ENCODE measurements around the gene GDPD3.

GDPD3 gene

GRCh38 chr16:30075503-30076275, 37.6 kb downstream of the GDPD3 start, which contains the start of gene PPP4C:
Gene PPP4C (plus strand): TSS chr16:30075994. CDS start chr16:30076378, 384 bp downstream.
- peak; percentile 75 to 80 for DNase-seq

GRCh38 chr16:30070490-30070889, 42.8 kb downstream of the GDPD3 start:
- DNase-seq: no peak

- DNase-seq: no peak
Measured at GRCh38 chr16:30069611-30070462, 43.5 kb downstream of the GDPD3 start.

DNA sequence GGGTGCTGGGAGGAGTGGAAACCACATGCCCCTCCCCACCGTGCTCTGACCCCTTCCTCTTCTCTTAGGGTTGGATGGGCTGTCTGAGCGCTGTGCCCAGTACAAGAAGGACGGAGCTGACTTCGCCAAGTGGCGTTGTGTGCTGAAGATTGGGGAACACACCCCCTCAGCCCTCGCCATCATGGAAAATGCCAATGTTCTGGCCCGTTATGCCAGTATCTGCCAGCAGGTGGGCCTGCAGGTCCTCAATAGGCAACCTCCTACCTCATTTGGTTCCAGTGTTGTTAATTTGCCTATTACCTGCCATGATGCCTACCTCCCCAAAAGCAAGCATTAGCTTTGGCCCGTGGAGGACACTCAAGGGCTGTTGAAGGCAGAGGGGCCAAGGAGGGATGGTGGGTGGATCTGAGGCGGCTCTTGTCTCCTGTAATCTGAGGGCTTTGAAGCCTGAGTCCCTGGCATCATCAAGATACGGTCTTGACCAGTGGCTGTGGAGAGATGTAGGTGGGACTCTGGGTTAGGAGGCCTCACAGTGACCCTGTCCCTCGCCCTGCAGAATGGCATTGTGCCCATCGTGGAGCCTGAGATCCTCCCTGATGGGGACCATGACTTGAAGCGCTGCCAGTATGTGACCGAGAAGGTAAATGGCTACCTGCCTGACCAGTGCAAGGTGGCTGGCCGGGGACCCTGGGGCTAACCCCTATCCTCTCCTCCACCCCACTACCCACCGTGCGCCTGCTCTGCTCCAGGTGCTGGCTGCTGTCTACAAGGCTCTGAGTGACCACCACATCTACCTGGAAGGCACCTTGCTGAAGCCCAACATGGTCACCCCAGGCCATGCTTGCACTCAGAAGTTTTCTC, 44.4 kb downstream of the GDPD3 start:
- no peak for DNase-seq

GRCh38 chr16:30068333-30068732, 45.0 kb downstream of the GDPD3 start:
- DNase-seq: no peak

- no peak for DNase-seq
Measured at GRCh38 chr16:30067584-30067916, 45.8 kb downstream of the GDPD3 start.

GRCh38 chr16:30066761-30067583, 46.4 kb downstream of the GDPD3 start:
- no peak for DNase-seq

DNA sequence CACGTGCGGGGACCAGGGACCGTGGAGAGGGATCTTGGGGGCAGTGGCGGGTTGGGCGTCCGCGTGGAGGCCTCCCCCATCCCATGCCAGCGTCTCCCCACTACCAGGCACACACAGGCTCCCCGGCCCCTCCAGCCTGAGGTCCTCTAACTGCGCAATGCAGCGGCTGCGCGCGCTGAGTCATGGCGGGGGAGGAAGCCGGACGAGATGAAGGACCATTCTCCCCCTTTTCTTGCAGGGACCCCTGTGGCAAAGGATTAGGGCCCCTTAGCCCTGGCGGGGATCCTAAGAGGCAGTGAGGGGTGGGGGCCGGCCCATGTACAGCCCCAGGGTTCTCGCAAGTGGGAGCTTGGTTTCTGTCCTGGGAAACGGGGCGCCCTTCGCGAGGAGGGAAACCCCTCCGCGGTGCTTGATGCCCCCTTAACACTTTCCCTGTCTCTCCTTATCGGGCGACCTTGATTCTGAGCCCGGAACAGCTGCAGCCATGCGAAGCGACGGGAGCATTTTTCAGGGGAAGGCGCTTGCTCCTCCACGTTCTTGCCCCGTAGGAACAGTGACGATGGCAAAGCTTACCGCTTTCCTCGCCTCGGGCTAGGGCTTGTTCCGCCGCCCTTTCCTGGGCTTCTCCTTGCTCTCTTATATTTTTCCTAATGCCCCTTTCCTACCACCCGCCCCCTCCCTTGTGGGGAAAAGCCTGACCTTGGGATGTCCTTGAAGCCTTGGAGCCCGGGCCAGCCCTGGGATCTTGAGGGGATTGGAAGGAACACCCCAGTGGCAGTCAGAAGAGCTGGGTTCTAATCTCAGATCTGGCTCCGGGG, 47.2 kb downstream of the GDPD3 start:
- no peak for DNase-seq

- DNase-seq: peak; percentile 95 to 98
Measured at GRCh38 chr16:30065102-30065942, 48.0 kb downstream of the GDPD3 start, which contains the start of gene ALDOA. Gene ALDOA (plus strand): TSS chr16:30065760. CDS start chr16:30066898, 1,138 bp downstream.

DNA sequence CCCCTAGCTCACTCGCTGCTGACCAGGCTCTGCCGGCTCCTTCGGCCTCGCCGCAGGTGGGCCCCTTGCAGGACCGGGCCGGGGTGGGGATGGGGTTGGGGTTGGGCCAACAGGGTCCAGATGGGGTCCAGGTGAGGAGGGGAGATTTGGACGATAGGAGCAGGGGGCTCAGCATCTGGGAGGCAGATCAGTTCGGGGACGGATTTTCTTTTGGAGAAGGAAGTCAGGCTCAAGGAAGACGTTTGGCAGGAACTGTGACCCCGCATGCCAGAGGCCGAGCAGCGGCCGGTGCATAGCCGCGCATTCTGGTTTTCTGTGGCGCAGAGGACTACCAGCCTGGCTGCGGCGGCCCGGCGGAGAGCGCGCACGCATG, 48.6 kb downstream of the GDPD3 start:
- DNase-seq: no peak

GRCh38 chr16:30063893-30064728, 49.2 kb downstream of the GDPD3 start:
- peak; percentile 74 to 87 for DNase-seq

- no peak for DNase-seq
Measured at GRCh38 chr16:30063278-30063892, 50.0 kb downstream of the GDPD3 start.

DNA sequence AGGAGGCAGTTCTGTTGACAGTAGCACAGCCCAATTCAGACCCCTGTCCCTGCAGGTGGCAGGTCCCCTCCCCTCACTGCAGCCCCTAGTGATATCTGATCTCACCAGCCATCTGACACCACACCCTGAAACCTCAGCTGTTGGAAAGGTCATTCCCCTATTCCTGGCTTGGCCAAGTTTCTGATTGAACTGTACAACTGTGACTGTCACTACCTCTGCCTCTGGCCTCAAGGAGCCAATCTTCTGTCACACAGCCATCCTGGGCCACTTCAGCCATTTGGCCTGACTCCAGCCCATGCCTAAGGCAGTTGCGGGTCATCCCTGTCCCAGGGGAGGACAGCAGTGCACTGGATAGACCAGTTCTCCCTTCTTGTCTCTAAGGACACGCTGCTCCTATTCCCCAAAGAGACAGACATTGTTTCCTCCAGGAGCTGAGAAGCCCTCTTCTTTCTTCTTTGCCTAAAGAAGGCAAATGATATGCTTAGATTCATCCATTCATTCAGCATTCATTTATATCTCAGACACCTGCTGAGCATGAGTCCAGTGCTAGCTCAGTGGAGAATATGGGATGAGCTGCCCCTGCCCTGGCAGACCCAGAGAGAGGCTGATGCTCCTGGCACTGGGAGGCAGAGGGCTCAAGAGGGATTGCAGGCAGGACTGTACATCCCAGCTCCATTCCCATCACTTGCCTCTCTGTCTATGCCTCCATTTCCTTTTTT, 52.3 kb downstream of the GDPD3 start:
- no peak for DNase-seq

- no peak for DNase-seq
Measured at GRCh38 chr16:30060346-30060745, 53.0 kb downstream of the GDPD3 start.

GRCh38 chr16:30054959-30055553, 58.3 kb downstream of the GDPD3 start:
- no peak for DNase-seq

Data from hippocampal formation (tissue), 2 donors.